Thyroid gland (tissue), 4 donors: ENCODE measurements around the gene COQ6. TPM values are rescaled to one million over a fixed set of nuclear protein-coding genes. Genes with fewer than 3 reads are reported as not detected.
"Not testable (repeated sequence)": the region's sequence is repeated elsewhere in the genome, so short reads cannot be mapped to it uniquely, and the experiment has no call there.

Experiments used
- DNase-seq, 2 donors: peaks; one replicate each; pipeline ENCODE4 v3.0.0-alpha.2; 2019
- H3K27ac ChIP-seq, 3 donors: fragments of 200-600 bp; sonication (generic); 1 replicate in 2 of 3; 2 replicates in 1 of 3; pipeline ENCODE4 v1.5.1; 2016 to 2019; ENCODE audit warnings: mild to moderate bottlenecking in 1 of 3, moderate library complexity in 1 of 3
- H3K27me3 ChIP-seq: fragments of 200-600 bp; sonication (generic); one replicate; pipeline ENCODE4 v1.5.1; 2019
- H3K36me3 ChIP-seq, 2 donors: fragments of 200-600 bp; sonication (generic); one replicate each; pipeline ENCODE4 v1.5.1; 2016 to 2019
- H3K4me1 ChIP-seq, 2 donors: fragments of 200-600 bp; sonication (generic); one replicate each; pipeline ENCODE4 v1.5.1; 2017 to 2019
- H3K4me3 ChIP-seq, 3 donors: fragments of 200-600 bp; sonication (generic); replicated peaks in 1 of 3; 1 replicate in 2 of 3; 2 replicates in 1 of 3; pipeline ENCODE4 v1.5.1; 2016; ENCODE audit warnings: mild to moderate bottlenecking in 1 of 3
- H3K9me3 ChIP-seq: fragments of 200-600 bp; sonication (generic); one replicate; pipeline ENCODE4 v1.5.1; 2017
- POLR2A ChIP-seq, 2 donors: fragments of 450-650 bp; IDR thresholded peaks; one replicate each; pipeline ENCODE4 v1.6.1; 2017; ENCODE audit warnings: antibody characterized with exemption in 2 of 2, mild to moderate bottlenecking in 2 of 2, moderate library complexity in 1 of 2
- WGBS, 2 donors: methylation state at CpG; one replicate each; pipeline ENCODE4 v1.1.5; 2017; 5-methylcytosine and 5-hydroxymethylcytosine counted together
- intact Hi-C: fragments of 100-400 bp; cut with DNase I; formaldehyde crosslinking; loops from one replicate; pipeline ENCODE4 v1.15.1; 2023
- total RNA-seq, 4 donors: library from RNA; depleted of rRNA; stranded (reverse); fragments of >200 nt; gene quantifications; one replicate each; pipeline ENCODE4 v1.2.3, GENCODE V29; 2016
- TF ChIP-seq, protein P1 (sequence below), 6 experiments: fragments of 200-600 bp in 3 of 6; fragments of 450-650 bp in 3 of 6; sonication (generic) in 3 of 6; IDR thresholded peaks; one replicate each; pipeline ENCODE4 v1.5.1; 2016 to 2019; ENCODE audit warnings: antibody characterized with exemption in 6 of 6, mild to moderate bottlenecking in 2 of 6, inconsistent platforms in 1 of 6, moderate library complexity in 1 of 6

Gene COQ6
- total RNA-seq, 4 donors from 2014 or later: 33.2 to 106 (median 49.7) TPM

DNA sequence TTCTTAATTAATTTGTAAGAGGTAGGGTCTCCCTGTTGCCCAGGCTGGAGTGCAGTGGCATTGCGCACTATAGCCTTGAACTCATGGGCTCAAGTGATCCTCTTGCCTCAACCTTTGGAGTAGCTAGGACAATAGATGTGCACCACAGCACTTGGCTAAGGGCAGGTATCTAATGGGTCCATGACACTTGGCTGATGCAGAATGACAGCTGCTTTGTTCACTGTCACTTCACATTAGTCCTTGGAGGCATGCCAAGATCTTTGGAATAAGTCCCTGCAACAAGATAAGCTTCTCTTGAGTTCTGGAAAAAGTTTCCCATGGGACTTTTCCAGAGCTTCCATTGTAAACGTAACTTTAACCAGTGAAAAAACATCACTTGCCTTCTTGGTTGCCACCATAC lies 23.4 kb downstream of the COQ6 start:
- no peak for DNase-seq
- H3K36me3 ChIP-seq: peaks cover 6 to 8% of the 10 kb centered on the region in 2 donors
- TF ChIP-seq, protein P1, sequence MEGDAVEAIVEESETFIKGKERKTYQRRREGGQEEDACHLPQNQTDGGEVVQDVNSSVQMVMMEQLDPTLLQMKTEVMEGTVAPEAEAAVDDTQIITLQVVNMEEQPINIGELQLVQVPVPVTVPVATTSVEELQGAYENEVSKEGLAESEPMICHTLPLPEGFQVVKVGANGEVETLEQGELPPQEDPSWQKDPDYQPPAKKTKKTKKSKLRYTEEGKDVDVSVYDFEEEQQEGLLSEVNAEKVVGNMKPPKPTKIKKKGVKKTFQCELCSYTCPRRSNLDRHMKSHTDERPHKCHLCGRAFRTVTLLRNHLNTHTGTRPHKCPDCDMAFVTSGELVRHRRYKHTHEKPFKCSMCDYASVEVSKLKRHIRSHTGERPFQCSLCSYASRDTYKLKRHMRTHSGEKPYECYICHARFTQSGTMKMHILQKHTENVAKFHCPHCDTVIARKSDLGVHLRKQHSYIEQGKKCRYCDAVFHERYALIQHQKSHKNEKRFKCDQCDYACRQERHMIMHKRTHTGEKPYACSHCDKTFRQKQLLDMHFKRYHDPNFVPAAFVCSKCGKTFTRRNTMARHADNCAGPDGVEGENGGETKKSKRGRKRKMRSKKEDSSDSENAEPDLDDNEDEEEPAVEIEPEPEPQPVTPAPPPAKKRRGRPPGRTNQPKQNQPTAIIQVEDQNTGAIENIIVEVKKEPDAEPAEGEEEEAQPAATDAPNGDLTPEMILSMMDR (IDR thresholded peaks at IDR 0.05): no peak
- TF ChIP-seq POLR2A (IDR thresholded peaks at IDR 0.05): no peak
- peaks cover 0 to 7% of the 10 kb centered on the region in 2 donors for H3K4me1 ChIP-seq
- no peaks in the 10 kb centered on the region for H3K27me3 ChIP-seq
- WGBS, 2 donors: 62 to 80% methylated on average over 2 of the region's 2 CpGs
- no peak overlapping the region for H3K27ac ChIP-seq
- intact Hi-C loops: no loop called here
- H3K9me3 ChIP-seq: no peaks in the 10 kb centered on the region
- H3K4me3 ChIP-seq: no peak overlapping the region

DNA sequence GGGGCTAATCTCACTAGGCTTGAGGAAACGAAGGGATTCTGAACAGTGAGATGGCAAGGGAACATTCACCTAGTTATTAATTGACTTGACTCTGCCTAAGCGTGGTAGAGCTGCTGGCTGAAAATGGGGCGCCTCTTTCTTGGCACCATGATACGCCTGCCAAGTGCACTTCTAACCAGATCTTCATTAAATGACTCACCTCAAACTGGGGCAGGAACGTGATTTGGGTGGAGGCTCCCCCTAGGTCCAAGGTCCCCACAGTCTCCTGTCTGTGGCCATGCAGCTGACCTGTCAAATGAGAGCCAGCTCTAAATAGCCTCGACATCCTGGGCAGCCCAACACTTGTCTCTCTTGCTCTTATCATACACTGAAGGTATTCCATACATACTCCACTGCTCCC lies 26.0 kb downstream of the COQ6 start:
- intact Hi-C loops: no loop called here
- 76 to 91% methylated on average over 3 to 6 of the region's 6 CpGs for WGBS, 2 donors
- no peak for DNase-seq

DNA sequence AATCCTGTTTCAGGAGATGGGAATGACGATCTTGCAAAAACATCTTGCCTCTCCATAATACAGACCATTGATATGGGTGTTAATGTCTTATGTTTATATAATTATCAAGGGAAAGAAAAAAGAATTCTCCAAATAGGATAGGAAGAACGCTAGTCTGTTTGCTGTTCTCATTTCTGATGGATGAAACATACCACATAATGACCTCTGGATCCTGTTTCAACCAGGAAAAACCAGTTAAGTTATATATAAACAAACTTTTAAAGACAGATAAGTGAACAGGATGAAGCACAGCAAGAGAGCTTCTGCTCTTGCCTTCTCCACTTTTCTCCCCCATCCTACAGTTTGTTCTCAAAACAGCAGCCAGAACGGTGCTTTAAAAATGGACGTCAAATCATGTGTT lies 27.8 kb downstream of the COQ6 start:
- TF ChIP-seq, protein P1 (IDR thresholded peaks at IDR 0.05): no peak
- TF ChIP-seq POLR2A (IDR thresholded peaks at IDR 0.05): no peak
- Histone ChIP-seq H3K9me3 (no peaks in the 10 kb centered on the region), H3K36me3 (no peaks in the 10 kb centered on the region), H3K4me3 (no peak overlapping the region), H3K4me1 (peaks cover 0 to 7% of the 10 kb centered on the region in 2 donors), H3K27me3 (no peaks in the 10 kb centered on the region), H3K27ac (no peak overlapping the region)
- intact Hi-C loops: no loop called here
- WGBS, 2 donors: 60 to 65% methylated on average over 4 of the region's 4 CpGs
- no peak for DNase-seq

More for the DNA sequence above, 26.0 kb downstream of the COQ6 start:
- Histone ChIP-seq H3K4me3 (no peak overlapping the region), H3K27me3 (no peaks in the 10 kb centered on the region), H3K4me1 (peaks cover 0 to 7% of the 10 kb centered on the region in 2 donors), H3K36me3 (no peaks in the 10 kb centered on the region), H3K9me3 (no peaks in the 10 kb centered on the region), H3K27ac (no peak overlapping the region)
- TF ChIP-seq POLR2A (IDR thresholded peaks at IDR 0.05): no peak
- TF ChIP-seq, protein P1 (IDR thresholded peaks at IDR 0.05): no peak

DNA sequence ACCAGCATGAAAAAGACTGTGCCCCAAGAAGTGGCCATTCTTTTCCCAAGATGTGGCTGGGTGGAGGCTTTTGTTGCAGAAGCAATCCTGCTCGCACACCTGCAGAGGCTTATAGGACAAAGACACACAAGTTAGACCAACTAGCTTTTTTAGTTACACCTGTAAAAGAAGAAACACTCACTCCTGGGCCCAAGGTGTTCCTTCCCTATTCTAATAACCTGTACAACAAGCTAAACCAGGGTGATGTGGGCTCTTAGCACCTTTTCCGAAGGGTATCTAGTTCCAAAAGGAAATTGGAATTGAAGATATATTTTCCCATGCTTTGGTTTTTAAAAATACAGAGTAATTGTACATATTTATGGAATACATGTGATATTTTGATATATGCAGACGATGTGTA lies 38.0 kb downstream of the COQ6 start:
- Histone ChIP-seq H3K27ac (no peak overlapping the region), H3K4me1 (no peaks in the 10 kb centered on the region), H3K4me3 (no peak overlapping the region), H3K36me3 (peaks cover 0 to 7% of the 10 kb centered on the region in 2 donors), H3K27me3 (no peaks in the 10 kb centered on the region), H3K9me3 (no peaks in the 10 kb centered on the region)
- no peak for DNase-seq
- WGBS, 2 donors: 89 to 90% methylated on average over 3 of the region's 3 CpGs
- no peak for TF ChIP-seq POLR2A (IDR thresholded peaks at IDR 0.05)
- TF ChIP-seq, protein P1 (IDR thresholded peaks at IDR 0.05): no peak
- intact Hi-C loops: no loop called here

DNA sequence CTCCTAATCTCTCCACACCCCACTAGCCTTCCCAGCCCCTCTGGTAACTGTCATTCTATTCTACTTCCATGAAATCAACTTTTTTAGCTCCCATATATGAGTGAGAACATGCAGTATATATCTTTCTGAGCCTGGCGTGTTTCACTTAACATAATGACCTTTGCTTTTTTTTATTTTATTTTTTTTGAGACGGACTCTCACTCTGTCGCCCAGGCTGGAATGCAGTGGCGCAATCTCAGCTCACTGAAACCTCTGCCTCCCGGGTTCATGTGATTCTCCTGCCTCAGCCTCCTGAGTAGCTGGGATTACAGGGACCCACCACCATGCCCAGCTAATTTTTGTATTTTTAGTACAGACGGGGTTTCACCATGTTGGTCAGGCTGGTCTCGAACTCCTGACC lies 38.6 kb downstream of the COQ6 start:
- H3K27ac ChIP-seq, H3K9me3 ChIP-seq, H3K36me3 ChIP-seq, H3K4me3 ChIP-seq, DNase-seq, intact Hi-C loops, H3K4me1 ChIP-seq, H3K27me3 ChIP-seq: not testable (repeated sequence)
- WGBS, 2 donors: 89 to 94% methylated on average over 7 of the region's 7 CpGs

DNA sequence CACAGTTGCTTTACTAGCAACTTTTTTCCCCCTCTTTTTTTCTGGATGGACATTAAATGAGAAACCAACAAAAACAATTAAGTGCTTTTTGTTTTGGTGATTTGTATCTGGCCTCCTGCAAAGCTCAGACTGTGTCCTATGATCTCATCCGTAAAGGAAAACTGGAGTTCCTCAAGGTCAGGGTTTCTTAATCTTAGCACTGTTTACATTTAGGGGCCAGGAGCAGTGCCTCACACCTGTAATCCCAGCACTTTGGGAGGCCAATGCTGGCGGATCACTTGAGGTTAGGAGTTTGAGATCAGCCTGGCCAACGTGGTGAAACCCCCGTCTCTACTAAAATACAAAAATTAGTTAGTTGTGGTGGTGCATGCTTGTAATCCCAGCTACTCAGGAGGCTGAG lies 41.0 kb downstream of the COQ6 start:
- Histone ChIP-seq H3K9me3 (no peaks in the 10 kb centered on the region), H3K27ac (no peak overlapping the region), H3K27me3 (no peaks in the 10 kb centered on the region), H3K36me3 (peaks cover 0 to 7% of the 10 kb centered on the region in 2 donors), H3K4me3 (no peak overlapping the region), H3K4me1 (no peaks in the 10 kb centered on the region)
- WGBS, 2 donors: 55 to 72% methylated on average over 4 of the region's 4 CpGs
- no peak for TF ChIP-seq POLR2A (IDR thresholded peaks at IDR 0.05)
- TF ChIP-seq, protein P1 (IDR thresholded peaks at IDR 0.05): no peak
- no peak for DNase-seq
- intact Hi-C loops: no loop called here

DNA sequence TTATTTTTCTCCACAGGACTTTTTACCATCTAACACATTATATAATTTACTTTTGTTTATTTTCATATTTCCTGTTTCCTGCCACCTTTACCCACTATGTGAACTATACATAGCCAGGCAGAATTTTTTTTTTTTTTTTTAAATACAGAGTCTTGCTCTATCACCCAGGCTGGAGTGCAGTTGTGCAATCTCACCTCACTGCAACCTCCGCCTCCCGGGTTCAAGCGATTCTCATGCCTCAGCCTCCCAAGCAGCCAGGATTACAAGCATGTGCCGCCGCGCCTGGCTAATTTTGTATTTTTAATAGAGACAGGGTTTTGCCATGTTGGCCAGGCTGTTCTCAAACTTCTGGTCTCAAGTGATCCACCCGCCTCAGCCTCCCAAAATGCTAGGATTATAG lies 44.8 kb downstream of the COQ6 start:
- H3K9me3 ChIP-seq, H3K4me1 ChIP-seq, DNase-seq, H3K27ac ChIP-seq, intact Hi-C loops, H3K27me3 ChIP-seq, H3K36me3 ChIP-seq, H3K4me3 ChIP-seq: not testable (repeated sequence)
- 95 to 96% methylated on average over 7 of the region's 7 CpGs for WGBS, 2 donors
